H1 (cell line): ENCODE data around the gene SEC24B. TPM values are rescaled to one million over a fixed set of nuclear protein-coding genes. Genes with fewer than 3 reads are reported as not detected.

Source experiments
- CBX5 ChIP-seq: fragments of 300-800, 300-1000 bp; sonication (generic); IDR thresholded peaks from 2 replicates; pipeline ENCODE4 v1.7.1; 2016; ENCODE audit warnings: antibody characterized with exemption, low read length, low read depth
- FOSL1 ChIP-seq: IDR thresholded peaks from 2 replicates; pipeline ENCODE4 v1.6.1; 2011; ENCODE audit warnings: mild to moderate bottlenecking, low read depth, low read length, moderate library complexity; ENCODE audit not compliant: insufficient read depth
- JUND ChIP-seq: IDR thresholded peaks from 2 replicates; pipeline ENCODE4 v1.6.1; 2011; ENCODE audit warnings: mild to moderate bottlenecking, improper control_type of control experiment, low read length
- KDM1A ChIP-seq: fragments of 200-600, 300-600 bp; sonication (generic); IDR thresholded peaks from 2 replicates; pipeline ENCODE4 v1.7.1; 2016; ENCODE audit warnings: mild to moderate bottlenecking, low read length, borderline replicate concordance
- RAD21 ChIP-seq, 2 experiments: IDR thresholded peaks in 1 of 2; conservative IDR thresholded peaks in 1 of 2; 2 replicates each; pipeline ENCODE4 v1.6.1; 2011; ENCODE audit warnings: low read depth in 2 of 2, low read length in 2 of 2, improper control_type of control experiment in 1 of 2, inconsistent platforms in 1 of 2, mild to moderate bottlenecking in 1 of 2, moderate library complexity in 1 of 2
- TEAD4 ChIP-seq: IDR thresholded peaks from 2 replicates; pipeline ENCODE4 v1.6.1; 2012; ENCODE audit warnings: low read depth, low read length, inconsistent platforms, mixed read lengths
- polyA plus RNA-seq, 7 experiments: library from polyadenylated mRNA; depleted of rRNA in 3 of 7; stranded (reverse) in 5 of 7; unstranded in 2 of 7; fragments of >200 nt in 5 of 7; fragments of 200-250 nt in 2 of 7; gene quantifications; 1 replicate in 5 of 7; 2 replicates in 1 of 7; 4 replicates in 1 of 7; pipeline versions ENCODE4 v1.2.1 to v1.2.3, GENCODE V29; 2011 to 2013; ENCODE audit warnings: missing spikeins in 2 of 7, mixed read lengths in 2 of 7
- total RNA-seq: library from RNA; stranded (reverse); fragmentation: NEBNext Ultra II Directional; extraction: Animal tissue kit (Norgen Biotek cat#: 25700); gene quantifications from 2 replicates; pipeline ENCODE4 v1.2.1, GENCODE V29; 2021

The SEC24B gene
- total and polyA plus RNA-seq, 2 of the 8 experiments (the other 6 are each of a cell fraction or from before 2014, with no cell fraction given), result 25.6 to 30.9 TPM

- TF ChIP-seq TEAD4 (no peak), KDM1A (no peak), FOSL1 (no peak), CBX5 (no peak), RAD21 (IDR thresholded peaks at IDR 0.05 in 1 of 2, conservative IDR thresholded peaks at IDR 0.05 in 1 of 2; ENCODE audit: low read depth in 2 of 2, low read length in 2 of 2) (no peak), JUND (no peak)
Measured at GRCh38 chr4:109436504-109436903, 2.9 kb downstream of the SEC24B start (continued).
